Left cardiac atrium (tissue), 4 donors: ENCODE data around the gene PITPNM3. TPM values are rescaled to one million over a fixed set of nuclear protein-coding genes. Genes with fewer than 3 reads are reported as not detected.
"Not testable (repeated sequence)": the region's sequence is repeated elsewhere in the genome, so short reads cannot be mapped to it uniquely, and the experiment has no call there.

Source experiments
- ATAC-seq, 2 donors: fragments of 200-7000 bp; cut with Tn5 transposase; one replicate each; pipeline ENCODE4 v1.9.1; 2020; ENCODE audit warnings: mild to moderate bottlenecking in 2 of 2, moderate library complexity in 2 of 2
- DNase-seq: peaks from one replicate; pipeline ENCODE4 v3.0.0-alpha.2; 2020
- intact Hi-C, 2 donors: fragments of 100-400 bp; cut with DNase I; formaldehyde crosslinking; loops; one replicate each; pipeline versions ENCODE4 v1.14.1 to v1.15.1; 2022 to 2023
- long read RNA-seq: library from polyadenylated mRNA; unstranded; transcript quantifications from one replicate; pipeline ENCODE4 v2.0.0, GENCODE V29; 2021
- total RNA-seq, 2 donors: library from RNA; stranded (reverse); fragmentation: NEBNext Ultra II Directional; extraction: Animal tissue kit (Norgen Biotek cat#: 25700); gene quantifications; one replicate each; pipeline ENCODE4 v1.2.1, GENCODE V29; 2021
- donor health status: DM: no; HTN: yes; CAD: no.
- donor health status: DM: no; HTN: yes; CAD: no; lungs with severe emphysema.
- donor health status: DM: yes; HTN: yes; CAD: no.
- donor health status: Dilated cardiomyopathy.

Gene PITPNM3
- total RNA-seq: 1 to 10 TPM; 3.1 to 3.4 TPM
- long read RNA-seq, partial matches to known transcripts: 0 of 2 reads
- long read RNA-seq, other reads (novel, unspliced or antisense): 2 of 2 reads

DNA sequence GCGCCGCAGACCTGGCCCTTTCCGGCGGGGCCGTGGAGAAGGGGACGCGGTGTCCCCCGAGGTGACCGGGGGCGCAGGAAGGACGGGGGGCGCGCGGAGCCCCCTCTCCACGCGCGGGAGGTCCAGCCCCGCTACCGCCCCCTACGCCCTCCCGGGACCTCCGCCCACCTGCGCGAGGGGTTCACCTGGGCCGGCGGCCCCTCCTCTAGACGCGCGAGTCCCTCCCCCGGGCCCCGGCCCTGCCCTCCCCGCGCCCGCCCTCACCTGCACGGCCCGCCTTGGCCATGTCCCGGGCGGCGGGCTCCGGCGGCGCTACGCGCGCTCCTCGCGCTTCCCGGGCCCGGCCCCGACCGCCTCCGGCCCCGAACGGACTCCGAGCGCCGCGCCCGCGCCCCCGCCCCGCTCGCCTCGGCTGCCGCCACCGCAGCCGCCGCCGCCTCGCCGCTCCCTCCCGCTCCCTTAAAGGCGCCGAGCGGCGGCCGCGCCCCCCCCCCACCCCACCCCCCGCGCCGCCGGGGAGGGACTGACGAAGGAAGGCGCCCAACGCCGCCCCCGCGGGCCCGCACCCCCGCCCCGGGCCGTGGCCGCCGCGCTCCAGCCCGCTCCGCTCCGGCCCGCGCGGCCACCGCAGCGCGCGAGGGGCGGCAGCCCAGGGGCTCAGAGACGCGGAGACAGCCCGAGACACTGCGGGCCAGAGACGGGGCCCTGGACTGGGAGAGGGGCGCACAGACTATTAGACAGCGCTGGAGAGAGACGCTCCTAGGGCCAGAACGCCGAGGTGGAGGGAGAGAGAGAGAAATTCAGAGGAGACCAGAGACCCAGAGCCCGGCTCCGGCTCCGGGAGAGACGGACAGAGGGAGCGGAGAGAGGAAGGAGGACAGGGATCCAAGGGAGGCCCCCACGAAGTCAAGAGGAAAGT, at the start of gene PITPNM3:
Gene PITPNM3 (minus strand): TSS at position 435 of the 919 bp plus-strand sequence. CDS start 149 bp downstream, at position 286.
- intact Hi-C loops: loop anchor here in 1 of 2 donors (5.0 kb wide), 1 partner anchor 84 kb away; no protein-coding TSS in a partner anchor
- ATAC-seq (peak; percentile 27 to 34), DNase-seq (no peak)

GRCh38 chr17:6605142-6605541, 48.8 kb upstream of the PITPNM3 start:
- ATAC-seq (no peak), DNase-seq (no peak)
- intact Hi-C loops: no loop called here

GRCh38 chr17:6603744-6604325, 47.5 kb upstream of the PITPNM3 start:
- intact Hi-C loops: no loop called here
- ATAC-seq (no peak), DNase-seq (no peak)

DNA sequence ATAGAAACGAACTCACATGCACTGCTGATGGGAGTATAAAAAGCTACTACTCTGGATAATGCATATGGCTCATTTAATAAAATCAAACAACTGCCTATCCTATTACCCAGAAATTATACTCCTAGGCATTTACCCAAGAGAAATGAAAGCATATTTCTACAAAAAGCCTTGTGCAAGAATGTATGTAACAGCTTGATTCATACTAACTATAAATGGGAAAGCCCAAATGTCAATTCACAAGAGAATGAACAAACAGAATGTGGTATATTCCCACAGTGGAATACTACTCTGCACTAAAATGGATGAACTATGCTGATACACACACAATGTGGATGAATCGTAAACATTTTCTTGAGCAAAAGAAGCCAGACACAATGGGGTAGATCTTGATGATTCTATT, 45.8 kb upstream of the PITPNM3 start:
- ATAC-seq: no peak
- DNase-seq: no peak
- intact Hi-C loops: no loop called here

- intact Hi-C loops: no loop called here
- DNase-seq (no peak), ATAC-seq (peak; percentile 34 to 63)
These were observed 43.0 kb upstream of the PITPNM3 start for GRCh38 chr17:6599364-6599763.

GRCh38 chr17:6597727-6598126, 41.4 kb upstream of the PITPNM3 start:
- ATAC-seq (no peak), DNase-seq (no peak)
- intact Hi-C loops: no loop called here

DNA sequence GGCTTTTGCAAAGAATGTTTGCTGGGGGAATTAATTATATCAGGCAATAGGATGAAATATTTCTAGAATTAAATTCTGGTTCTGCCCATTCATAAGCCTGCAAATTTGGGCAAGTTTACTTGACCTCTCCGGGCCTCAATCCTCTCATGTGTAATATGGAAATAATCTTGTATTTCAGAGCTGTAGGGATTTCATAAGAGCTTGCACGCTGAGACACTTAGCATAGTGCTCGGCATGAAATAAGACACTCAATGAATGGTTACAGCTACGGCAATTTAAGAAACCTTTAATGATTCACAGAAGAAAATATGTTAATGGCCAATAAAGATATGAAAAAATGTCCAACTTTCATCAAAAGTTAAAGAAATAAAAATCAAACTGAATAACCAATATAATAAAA, 40.6 kb upstream of the PITPNM3 start:
- ATAC-seq (no peak), DNase-seq (no peak)
- intact Hi-C loops: no loop called here

- DNase-seq (no peak), ATAC-seq (no peak)
- intact Hi-C loops: no loop called here
These were observed 40.2 kb upstream of the PITPNM3 start for GRCh38 chr17:6596511-6596910.

GRCh38 chr17:6596081-6596480, 39.7 kb upstream of the PITPNM3 start:
- ATAC-seq (no peak), DNase-seq (no peak)
- intact Hi-C loops: no loop called here

- DNase-seq, intact Hi-C loops, ATAC-seq: not testable (repeated sequence)
These were observed 37.0 kb upstream of the PITPNM3 start for GRCh38 chr17:6593371-6593770.

- intact Hi-C loops: no loop called here
- ATAC-seq (no peak), DNase-seq (no peak)
These were observed 35.8 kb upstream of the PITPNM3 start for GRCh38 chr17:6592173-6592572.

- ATAC-seq: no peak
- DNase-seq: no peak
- intact Hi-C loops: no loop called here
These were observed 35.3 kb upstream of the PITPNM3 start for GRCh38 chr17:6591599-6592158.

DNA sequence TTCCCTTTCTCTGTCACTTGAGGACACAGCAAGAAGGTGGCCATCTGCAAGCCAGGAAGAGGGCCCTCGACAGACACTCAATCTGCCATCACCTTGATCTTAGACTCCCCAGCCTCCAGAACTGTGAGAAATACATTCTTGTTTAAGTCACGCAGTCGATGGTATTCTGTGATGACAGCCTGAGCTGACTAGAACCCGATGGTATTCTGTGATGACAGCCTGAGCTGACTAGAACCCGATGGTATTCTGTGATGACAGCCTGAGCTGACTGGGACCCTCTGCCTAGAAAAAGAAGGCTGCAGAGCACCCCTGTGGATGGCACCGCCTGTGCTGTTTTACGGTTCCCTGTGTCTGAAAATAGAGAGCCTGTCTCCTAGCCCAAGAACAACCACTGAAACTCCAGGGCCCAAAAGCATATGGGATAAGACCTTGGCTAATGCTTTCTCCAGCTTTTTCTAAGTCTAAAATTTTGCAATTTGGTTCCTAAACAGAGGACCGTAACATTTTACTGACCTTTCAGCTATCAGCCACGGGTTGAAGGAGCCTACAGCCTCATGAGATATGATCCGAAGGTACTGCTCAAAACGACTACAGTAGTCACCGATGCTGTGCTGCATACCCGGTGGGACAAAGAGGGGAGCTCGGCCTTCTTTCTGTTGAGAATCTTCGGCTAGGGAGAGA, 33.1 kb upstream of the PITPNM3 start:
- no peak for DNase-seq
- ATAC-seq: peak in 1 of 2 donors; percentile 91
- intact Hi-C loops: no loop called here

GRCh38 chr17:6588165-6588564, 31.8 kb upstream of the PITPNM3 start:
- intact Hi-C loops: no loop called here
- ATAC-seq (no peak), DNase-seq (no peak)

- no peak for ATAC-seq
- intact Hi-C loops: no loop called here
- no peak for DNase-seq
These were observed 31.0 kb upstream of the PITPNM3 start for GRCh38 chr17:6587310-6587709.

DNA sequence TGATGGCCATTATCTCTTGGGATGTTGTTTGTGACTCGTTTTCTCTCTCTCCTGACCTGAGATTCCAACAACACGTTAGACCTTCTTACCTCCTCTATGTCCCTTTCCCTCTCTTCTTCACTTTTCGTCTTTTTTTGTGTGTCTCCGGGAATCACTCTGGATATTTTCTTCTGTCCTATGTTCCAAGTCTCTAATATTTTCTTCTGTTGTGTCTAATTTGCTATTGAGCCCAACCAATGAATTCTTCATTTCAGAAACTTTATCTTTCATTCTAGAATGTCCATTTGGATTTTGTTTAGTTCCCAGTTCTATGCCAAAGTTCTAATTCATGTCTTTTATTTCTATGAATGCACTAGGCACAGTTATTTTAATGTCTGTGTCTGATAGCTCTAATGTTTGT, 27.1 kb upstream of the PITPNM3 start:
- intact Hi-C loops: no loop called here
- no peak for DNase-seq
- ATAC-seq: no peak

- intact Hi-C loops: no loop called here
- ATAC-seq: no peak
These were observed 24.3 kb upstream of the PITPNM3 start for GRCh38 chr17:6580625-6581024.

DNA sequence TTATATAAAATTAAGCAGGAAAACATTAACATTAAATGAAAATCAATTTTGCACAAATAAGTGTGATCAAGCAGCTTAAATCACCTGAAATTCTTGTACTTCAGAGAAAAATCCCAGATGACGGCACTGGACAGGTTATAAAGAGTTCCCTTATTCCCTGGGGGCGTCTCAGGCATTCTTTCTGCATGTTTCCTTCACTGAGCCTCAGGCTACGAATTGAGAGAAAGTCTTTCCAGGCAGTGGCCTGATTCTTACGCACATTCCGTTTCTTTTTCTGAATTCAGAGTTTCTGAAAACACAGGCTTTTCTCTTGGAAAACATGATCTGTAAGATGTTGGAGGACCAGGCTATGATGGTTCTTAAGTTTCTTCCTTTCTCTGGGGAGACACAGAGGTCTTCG, 22.1 kb upstream of the PITPNM3 start:
- no peak for DNase-seq
- intact Hi-C loops: no loop called here
- ATAC-seq: no peak

More at GRCh38 chr17:6580625-6581024, 24.3 kb upstream of the PITPNM3 start:
- DNase-seq: no peak

DNA sequence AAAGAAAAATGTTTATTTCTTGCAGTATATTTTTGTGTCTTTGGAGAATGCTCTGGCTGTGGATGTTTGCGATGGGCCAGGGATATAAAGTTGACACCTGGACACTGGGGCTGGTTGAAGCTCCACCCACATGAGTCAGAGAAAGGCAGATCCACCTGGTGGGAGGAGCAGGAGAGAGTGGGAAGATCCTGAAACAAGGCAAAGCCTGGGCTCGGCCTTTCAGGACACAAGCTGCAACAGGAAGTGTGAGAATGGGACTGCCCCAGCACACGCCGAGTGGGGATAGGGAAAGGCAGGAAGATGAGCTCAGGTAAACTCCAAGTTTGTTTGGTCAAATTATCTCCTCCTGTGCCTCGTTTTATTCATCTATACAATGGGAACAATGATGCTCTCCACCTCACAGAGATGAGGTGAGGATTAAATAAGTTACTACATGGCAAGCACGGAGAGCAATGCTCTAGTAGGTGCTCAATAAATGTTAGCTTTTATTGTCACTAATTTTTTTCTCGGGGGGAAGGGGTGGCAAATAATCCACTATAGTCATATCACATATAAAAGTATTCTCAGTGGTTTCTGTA, 21.4 kb upstream of the PITPNM3 start:
- intact Hi-C loops: no loop called here

More for the DNA sequence above, 21.4 kb upstream of the PITPNM3 start:
- ATAC-seq (no peak), DNase-seq (no peak)
